Measurements from ENCODE around the gene GXYLT2.

DNA sequence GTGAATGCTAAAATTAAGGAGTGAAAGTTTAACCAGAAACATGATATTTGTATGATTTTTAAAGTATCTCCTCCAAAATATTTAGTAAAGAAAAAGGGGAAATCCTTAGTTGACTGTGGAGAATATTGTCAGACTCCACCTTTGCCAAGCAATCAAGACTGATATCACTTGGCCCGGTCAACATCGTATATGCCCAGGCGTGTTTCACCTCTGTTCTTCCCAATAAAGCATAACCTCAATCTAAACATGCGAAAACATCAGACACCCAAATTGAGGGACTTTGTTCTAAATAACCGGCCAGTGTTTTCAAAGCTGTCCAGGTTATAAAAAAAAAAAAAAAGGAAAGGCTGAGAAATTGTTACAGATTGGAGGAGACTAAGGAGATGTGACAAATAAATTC lies 54.6 kb downstream of the GXYLT2 start:
- TF ChIP-seq, protein P1, sequence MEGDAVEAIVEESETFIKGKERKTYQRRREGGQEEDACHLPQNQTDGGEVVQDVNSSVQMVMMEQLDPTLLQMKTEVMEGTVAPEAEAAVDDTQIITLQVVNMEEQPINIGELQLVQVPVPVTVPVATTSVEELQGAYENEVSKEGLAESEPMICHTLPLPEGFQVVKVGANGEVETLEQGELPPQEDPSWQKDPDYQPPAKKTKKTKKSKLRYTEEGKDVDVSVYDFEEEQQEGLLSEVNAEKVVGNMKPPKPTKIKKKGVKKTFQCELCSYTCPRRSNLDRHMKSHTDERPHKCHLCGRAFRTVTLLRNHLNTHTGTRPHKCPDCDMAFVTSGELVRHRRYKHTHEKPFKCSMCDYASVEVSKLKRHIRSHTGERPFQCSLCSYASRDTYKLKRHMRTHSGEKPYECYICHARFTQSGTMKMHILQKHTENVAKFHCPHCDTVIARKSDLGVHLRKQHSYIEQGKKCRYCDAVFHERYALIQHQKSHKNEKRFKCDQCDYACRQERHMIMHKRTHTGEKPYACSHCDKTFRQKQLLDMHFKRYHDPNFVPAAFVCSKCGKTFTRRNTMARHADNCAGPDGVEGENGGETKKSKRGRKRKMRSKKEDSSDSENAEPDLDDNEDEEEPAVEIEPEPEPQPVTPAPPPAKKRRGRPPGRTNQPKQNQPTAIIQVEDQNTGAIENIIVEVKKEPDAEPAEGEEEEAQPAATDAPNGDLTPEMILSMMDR (IDR thresholded peaks at IDR 0.05) = no peak
- TF ChIP-seq POLR2A (IDR thresholded peaks at IDR 0.05) = no peak

All from uterus (tissue), 2 donors.